ENCODE data around the gene CLEC7A. TPM values are rescaled to one million over a fixed set of nuclear protein-coding genes. Genes with fewer than 3 reads are reported as not detected.

CLEC7A gene
- total RNA-seq, 1 donor from 2014 or later, result 1.1 TPM

DNA sequence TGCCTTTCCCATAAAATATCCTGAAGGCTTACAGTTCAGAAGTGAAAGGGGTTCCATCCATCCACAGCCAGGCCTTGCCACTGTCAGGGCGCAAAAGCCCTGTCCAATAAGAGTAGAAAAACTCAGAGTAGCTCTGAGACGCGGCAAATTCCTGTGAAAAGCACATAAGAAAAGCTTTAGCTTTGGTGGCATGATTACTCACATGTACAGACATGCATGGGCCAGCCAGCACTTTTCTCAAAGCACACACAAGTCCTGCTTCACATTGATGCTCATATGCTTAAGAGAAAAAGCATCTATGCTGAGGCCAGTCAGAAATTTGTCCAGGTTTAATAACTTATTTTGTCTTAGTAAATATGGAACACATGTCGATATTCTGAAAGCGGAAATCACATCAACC lies 56.7 kb downstream of the CLEC7A start:
- Histone ChIP-seq H3K36me3 (ENCODE audit: insufficient read depth, low read length) (no peaks in the 10 kb centered on the region), H3K4me3 (ENCODE audit: insufficient read depth, low read depth, low read length) (no peak overlapping the region), H3K27ac (ENCODE audit: low read depth, low read length) (no peak overlapping the region), H4K20me1 (ENCODE audit: insufficient read depth, low read length) (no peaks in the 10 kb centered on the region), H2AFZ (ENCODE audit: low read depth, low read length) (no peak overlapping the region), H3K9me3 (ENCODE audit: insufficient read depth, low read depth, low read length) (no peaks in the 10 kb centered on the region), H3K79me2 (ENCODE audit: insufficient read depth, low read length) (no peaks in the 10 kb centered on the region), H3K4me1 (ENCODE audit: insufficient read depth, low read length) (no peaks in the 10 kb centered on the region), H3K4me2 (ENCODE audit: low read length) (no peak overlapping the region), H3K9ac (ENCODE audit: low read length) (no peak overlapping the region), H3K27me3 (ENCODE audit: insufficient read depth, low read length) (no peaks in the 10 kb centered on the region)
- H3K4me3 Mint-ChIP-seq (ENCODE audit: unreplicated experiment), result no peak overlapping the region
- no peaks in the 10 kb centered on the region for H3K9me3 Mint-ChIP-seq (ENCODE audit: unreplicated experiment)
- no peak overlapping the region for H3K27ac Mint-ChIP-seq (ENCODE audit: unreplicated experiment)
- FAIRE-seq (no peak), DNase-seq (ENCODE audit: low read depth) (no peak)
- H3K4me1 Mint-ChIP-seq (ENCODE audit: low read depth, unreplicated experiment), result no peaks in the 10 kb centered on the region
- no peak for TF ChIP-seq EZH2 (IDR thresholded peaks at IDR 0.05; ENCODE audit: insufficient read depth, low read length)
- H3K36me3 Mint-ChIP-seq (ENCODE audit: low read depth, unreplicated experiment), result no peaks in the 10 kb centered on the region
- no peaks in the 10 kb centered on the region for H3K27me3 Mint-ChIP-seq (ENCODE audit: low read depth, unreplicated experiment)

DNA sequence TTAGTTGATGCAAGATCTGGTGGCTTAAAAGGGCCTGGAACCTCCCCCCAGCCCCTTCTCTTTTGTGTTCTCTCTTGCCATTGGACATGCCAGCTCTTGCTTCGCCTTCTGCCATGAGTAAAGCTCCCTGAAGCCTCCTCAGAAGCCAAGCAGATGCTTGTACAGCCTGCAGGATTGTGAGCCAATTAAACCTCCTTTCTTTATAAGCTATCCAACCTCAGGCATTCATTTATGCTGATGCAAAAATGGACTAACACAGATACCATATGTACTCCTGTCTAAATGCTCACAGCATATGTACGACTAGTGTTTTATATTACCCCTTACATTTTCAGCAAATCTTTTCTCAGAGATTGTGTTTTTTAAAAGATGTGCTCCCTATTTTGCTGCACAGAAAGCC lies 57.9 kb downstream of the CLEC7A start:
- no peaks in the 10 kb centered on the region for H3K27me3 Mint-ChIP-seq (ENCODE audit: low read depth, unreplicated experiment)
- H3K9ac ChIP-seq (ENCODE audit: low read length), result no peak overlapping the region
- FAIRE-seq, result no peak

DNA sequence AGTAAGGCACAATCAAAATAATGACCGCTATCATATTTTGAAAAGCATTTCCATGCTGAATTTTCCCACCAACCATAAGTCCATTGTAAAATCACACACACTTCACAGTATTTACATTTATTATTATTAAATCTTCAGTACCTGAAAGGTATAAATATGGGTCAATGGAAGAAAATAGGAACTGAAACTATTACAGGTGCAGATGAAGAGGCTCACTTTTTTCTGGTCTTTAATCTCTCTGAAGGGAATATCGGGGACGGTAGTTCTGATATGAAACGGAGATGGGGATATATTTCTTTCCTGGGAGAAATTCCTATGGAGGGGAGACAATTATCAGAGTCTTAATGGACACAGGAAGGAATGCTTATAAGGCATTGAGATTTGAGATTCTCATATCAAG lies 59.6 kb downstream of the CLEC7A start:
- Histone ChIP-seq H4K20me1 (ENCODE audit: insufficient read depth, low read length) (no peaks in the 10 kb centered on the region), H3K79me2 (ENCODE audit: insufficient read depth, low read length) (no peaks in the 10 kb centered on the region), H3K27ac (ENCODE audit: low read depth, low read length) (no peak overlapping the region), H3K4me3 (ENCODE audit: insufficient read depth, low read depth, low read length) (no peak overlapping the region), H3K9me3 (ENCODE audit: insufficient read depth, low read depth, low read length) (no peaks in the 10 kb centered on the region), H3K4me2 (ENCODE audit: low read length) (no peak overlapping the region), H2AFZ (ENCODE audit: low read depth, low read length) (no peak overlapping the region), H3K9ac (ENCODE audit: low read length) (no peak overlapping the region), H3K27me3 (ENCODE audit: insufficient read depth, low read length) (no peaks in the 10 kb centered on the region), H3K36me3 (ENCODE audit: insufficient read depth, low read length) (no peaks in the 10 kb centered on the region), H3K4me1 (ENCODE audit: insufficient read depth, low read length) (no peaks in the 10 kb centered on the region)
- no peak for TF ChIP-seq EZH2 (IDR thresholded peaks at IDR 0.05; ENCODE audit: insufficient read depth, low read length)
- TF ChIP-seq, protein P1, sequence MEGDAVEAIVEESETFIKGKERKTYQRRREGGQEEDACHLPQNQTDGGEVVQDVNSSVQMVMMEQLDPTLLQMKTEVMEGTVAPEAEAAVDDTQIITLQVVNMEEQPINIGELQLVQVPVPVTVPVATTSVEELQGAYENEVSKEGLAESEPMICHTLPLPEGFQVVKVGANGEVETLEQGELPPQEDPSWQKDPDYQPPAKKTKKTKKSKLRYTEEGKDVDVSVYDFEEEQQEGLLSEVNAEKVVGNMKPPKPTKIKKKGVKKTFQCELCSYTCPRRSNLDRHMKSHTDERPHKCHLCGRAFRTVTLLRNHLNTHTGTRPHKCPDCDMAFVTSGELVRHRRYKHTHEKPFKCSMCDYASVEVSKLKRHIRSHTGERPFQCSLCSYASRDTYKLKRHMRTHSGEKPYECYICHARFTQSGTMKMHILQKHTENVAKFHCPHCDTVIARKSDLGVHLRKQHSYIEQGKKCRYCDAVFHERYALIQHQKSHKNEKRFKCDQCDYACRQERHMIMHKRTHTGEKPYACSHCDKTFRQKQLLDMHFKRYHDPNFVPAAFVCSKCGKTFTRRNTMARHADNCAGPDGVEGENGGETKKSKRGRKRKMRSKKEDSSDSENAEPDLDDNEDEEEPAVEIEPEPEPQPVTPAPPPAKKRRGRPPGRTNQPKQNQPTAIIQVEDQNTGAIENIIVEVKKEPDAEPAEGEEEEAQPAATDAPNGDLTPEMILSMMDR (IDR thresholded peaks at IDR 0.05; ENCODE audit: insufficient read depth, low read depth, low read length), result no peak
- FAIRE-seq, result no peak
- DNase-seq (ENCODE audit: low read depth), result no peak
- no peaks in the 10 kb centered on the region for H3K36me3 Mint-ChIP-seq (ENCODE audit: low read depth, unreplicated experiment)
- H3K4me3 Mint-ChIP-seq (ENCODE audit: unreplicated experiment), result no peak overlapping the region
- H3K27ac Mint-ChIP-seq (ENCODE audit: unreplicated experiment), result no peak overlapping the region
- no peaks in the 10 kb centered on the region for H3K9me3 Mint-ChIP-seq (ENCODE audit: unreplicated experiment)
- H3K27me3 Mint-ChIP-seq (ENCODE audit: low read depth, unreplicated experiment), result no peaks in the 10 kb centered on the region
- H3K4me1 Mint-ChIP-seq (ENCODE audit: low read depth, unreplicated experiment), result no peaks in the 10 kb centered on the region

More for the DNA sequence above, 57.9 kb downstream of the CLEC7A start:
- no peak for DNase-seq (ENCODE audit: low read depth)
- H3K4me2 ChIP-seq (ENCODE audit: low read length), result no peak overlapping the region
- no peaks in the 10 kb centered on the region for H3K79me2 ChIP-seq (ENCODE audit: insufficient read depth, low read length)
- no peaks in the 10 kb centered on the region for H3K27me3 ChIP-seq (ENCODE audit: insufficient read depth, low read length)
- no peaks in the 10 kb centered on the region for H4K20me1 ChIP-seq (ENCODE audit: insufficient read depth, low read length)
- Mint-ChIP-seq H3K4me1 (ENCODE audit: low read depth, unreplicated experiment) (no peaks in the 10 kb centered on the region), H3K4me3 (ENCODE audit: unreplicated experiment) (no peak overlapping the region), H3K36me3 (ENCODE audit: low read depth, unreplicated experiment) (no peaks in the 10 kb centered on the region), H3K9me3 (ENCODE audit: unreplicated experiment) (no peaks in the 10 kb centered on the region), H3K27ac (ENCODE audit: unreplicated experiment) (no peak overlapping the region)
- H3K9me3 ChIP-seq (ENCODE audit: insufficient read depth, low read depth, low read length), result no peaks in the 10 kb centered on the region
- H3K4me1 ChIP-seq (ENCODE audit: insufficient read depth, low read length), result no peaks in the 10 kb centered on the region
- H3K27ac ChIP-seq (ENCODE audit: low read depth, low read length), result no peak overlapping the region
- no peak for TF ChIP-seq EZH2 (IDR thresholded peaks at IDR 0.05; ENCODE audit: insufficient read depth, low read length)
- TF ChIP-seq, protein P1 (IDR thresholded peaks at IDR 0.05; ENCODE audit: insufficient read depth, low read depth, low read length), result no peak
- no peak overlapping the region for H2AFZ ChIP-seq (ENCODE audit: low read depth, low read length)
- H3K4me3 ChIP-seq (ENCODE audit: insufficient read depth, low read depth, low read length), result no peak overlapping the region
- H3K36me3 ChIP-seq (ENCODE audit: insufficient read depth, low read length), result no peaks in the 10 kb centered on the region

All from astrocyte (in vitro differentiated cells and primary cell).